HepG2 (cell line): Measurements from ENCODE around the gene RDH11. TPM values are rescaled to one million over a fixed set of nuclear protein-coding genes. Genes with fewer than 3 reads are reported as not detected.

Experiments
- ARID2 ChIP-seq: sonication (generic); formaldehyde crosslinking; IDR thresholded peaks from 2 replicates; pipeline ENCODE4 v1.8.1; 2022; ENCODE audit warnings: mild to moderate bottlenecking, missing genetic modification reagents, borderline replicate concordance
- BORCS8-MEF2B ChIP-seq: sonication (generic); formaldehyde crosslinking; IDR thresholded peaks from 2 replicates; pipeline ENCODE4 v1.8.0; 2022; ENCODE audit warnings: mild to moderate bottlenecking, missing genetic modification reagents
- FOXA3 ChIP-seq: IDR thresholded peaks from 2 replicates; pipeline ENCODE4 v1.6.1; 2016; ENCODE audit warnings: missing genetic modification reagents, missing compliant biosample characterization
- HDAC6 ChIP-seq: fragments of 200-600 bp; sonication (generic); IDR thresholded peaks from 2 replicates; pipeline ENCODE4 v1.7.0; 2017; ENCODE audit warnings: mild to moderate bottlenecking, antibody characterized with exemption, low read length, low read depth
- IRF2 ChIP-seq: IDR thresholded peaks from 2 replicates; pipeline ENCODE4 v1.6.1; 2018; ENCODE audit warnings: missing genetic modification reagents, missing compliant biosample characterization
- MIXL1 ChIP-seq: IDR thresholded peaks from 2 replicates; pipeline ENCODE4 v1.6.1; 2016
- SP4 ChIP-seq: sonication (generic); formaldehyde crosslinking; IDR thresholded peaks from 2 replicates; pipeline ENCODE4 v1.8.1; 2023; ENCODE audit warnings: mild to moderate bottlenecking, missing genetic modification reagents
- TARDBP ChIP-seq: sonication (generic); formaldehyde crosslinking; IDR thresholded peaks from 2 replicates; pipeline ENCODE4 v1.8.0; 2022; ENCODE audit warnings: mild to moderate bottlenecking, missing genetic modification reagents
- TCF7 ChIP-seq: sonication (generic); IDR thresholded peaks from 2 replicates; pipeline ENCODE4 v1.6.1; 2016; ENCODE audit warnings: antibody characterized with exemption, low read depth
- TEAD3 ChIP-seq: optimal IDR thresholded peaks from 2 replicates; pipeline ENCODE3; 2016; ENCODE audit warnings: borderline replicate concordance
- ZIK1 ChIP-seq: sonication (generic); formaldehyde crosslinking; IDR thresholded peaks from 2 replicates; pipeline ENCODE4 v1.5.0; 2020; ENCODE audit warnings: mild to moderate bottlenecking, low read depth, missing genetic modification reagents, borderline replicate concordance
- ZNF263 ChIP-seq: sonication (generic); formaldehyde crosslinking; IDR thresholded peaks from 2 replicates; pipeline ENCODE4 v1.4.0; 2020; ENCODE audit warnings: missing genetic modification reagents
- ZNF451 ChIP-seq: sonication (generic); formaldehyde crosslinking; IDR thresholded peaks from 2 replicates; pipeline ENCODE4 v1.5.0; 2020; ENCODE audit warnings: mild to moderate bottlenecking, missing genetic modification reagents
- ZSCAN21 ChIP-seq: sonication (generic); formaldehyde crosslinking; IDR thresholded peaks from 2 replicates; pipeline ENCODE4 v1.8.0; 2022; ENCODE audit warnings: mild to moderate bottlenecking, missing genetic modification reagents, moderate library complexity, borderline replicate concordance
- polyA plus RNA-seq, 8 experiments: library from polyadenylated mRNA; depleted of rRNA in 3 of 8; stranded (reverse) in 7 of 8; unstranded in 1 of 8; fragments of >200 nt; fragmentation: Illumina TruSeq in 4 of 8; extraction: Trizol in 4 of 8; gene quantifications; 2 replicates each; pipeline versions ENCODE4 v1.2.1 to v1.2.3, GENCODE V29; 2011 to 2016; ENCODE audit warnings: low read depth in 4 of 8, missing spikeins in 1 of 8, mixed read lengths in 1 of 8; ENCODE audit not compliant: insufficient read depth in 1 of 8
- total RNA-seq, 5 experiments: library from RNA; depleted of rRNA; stranded (reverse); fragments of >200 nt; fragmentation: Illumina TruSeq; extraction: Trizol; gene quantifications; 2 replicates each; pipeline ENCODE4 v1.2.3, GENCODE V29; 2016; ENCODE audit warnings: low read depth in 1 of 5
- TF ChIP-seq, protein P1 (sequence below): sonication (generic); formaldehyde crosslinking; IDR thresholded peaks from 2 replicates; pipeline ENCODE4 v1.5.0; 2020; ENCODE audit warnings: mild to moderate bottlenecking, missing genetic modification reagents
- TF ChIP-seq, protein P2 (sequence below): sonication (generic); formaldehyde crosslinking; IDR thresholded peaks from 2 replicates; pipeline ENCODE4 v1.8.0; 2022; ENCODE audit warnings: missing genetic modification reagents, mild to moderate bottlenecking, borderline replicate concordance
- TF ChIP-seq, protein P3 (sequence below): sonication (generic); formaldehyde crosslinking; IDR thresholded peaks from 2 replicates; pipeline ENCODE4 v1.5.1; 2020; ENCODE audit warnings: mild to moderate bottlenecking, moderate library complexity, missing genetic modification reagents
- TF ChIP-seq, protein P4 (sequence below): sonication (generic); formaldehyde crosslinking; IDR thresholded peaks from 2 replicates; pipeline ENCODE4 v1.8.0; 2022; ENCODE audit warnings: missing genetic modification reagents, mild to moderate bottlenecking, inconsistent platforms, borderline replicate concordance
- TF ChIP-seq, protein P5 (sequence below): sonication (generic); formaldehyde crosslinking; IDR thresholded peaks from 2 replicates; pipeline ENCODE4 v1.4.0; 2020; ENCODE audit warnings: missing genetic modification reagents, borderline replicate concordance
- TF ChIP-seq, protein P6 (sequence below): sonication (generic); formaldehyde crosslinking; IDR thresholded peaks from 2 replicates; pipeline ENCODE4 v1.4.0; 2020; ENCODE audit warnings: missing genetic modification reagents

The RDH11 gene
- total and polyA plus RNA-seq, 2 of the 13 experiments (the other 11 are each of a cell fraction or from before 2014, with no cell fraction given) = 106 to 131 TPM

DNA sequence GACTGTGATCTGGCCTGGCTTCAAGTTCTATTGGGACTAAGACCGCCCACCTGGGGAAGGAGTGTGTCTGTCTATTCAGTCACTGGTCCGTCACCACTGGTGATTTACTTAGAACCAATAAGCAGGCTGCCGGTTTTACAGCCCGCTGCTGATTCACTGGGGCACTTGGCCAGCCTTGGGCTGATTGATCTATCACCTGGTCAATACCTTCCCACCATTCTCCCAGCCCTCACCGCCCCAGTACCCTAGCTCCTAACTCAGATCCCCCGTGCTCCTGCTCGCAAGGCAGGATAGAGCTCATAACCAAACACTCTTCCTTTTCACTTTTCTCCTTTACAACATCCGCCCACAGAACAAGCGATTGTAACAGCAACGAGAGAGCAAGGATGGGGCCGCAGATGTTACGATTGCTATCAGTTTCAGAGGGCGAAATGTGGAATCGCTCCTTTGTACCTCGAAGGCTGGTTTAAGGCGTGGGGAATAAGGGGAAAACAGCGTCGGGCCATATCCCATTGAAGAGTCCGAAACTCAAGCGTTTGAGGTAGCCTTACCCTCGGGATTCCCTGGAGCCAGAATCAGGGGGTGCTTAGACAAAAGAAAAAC is 672 bp downstream of the RDH11 start (continued):
- TF ChIP-seq, protein P1, sequence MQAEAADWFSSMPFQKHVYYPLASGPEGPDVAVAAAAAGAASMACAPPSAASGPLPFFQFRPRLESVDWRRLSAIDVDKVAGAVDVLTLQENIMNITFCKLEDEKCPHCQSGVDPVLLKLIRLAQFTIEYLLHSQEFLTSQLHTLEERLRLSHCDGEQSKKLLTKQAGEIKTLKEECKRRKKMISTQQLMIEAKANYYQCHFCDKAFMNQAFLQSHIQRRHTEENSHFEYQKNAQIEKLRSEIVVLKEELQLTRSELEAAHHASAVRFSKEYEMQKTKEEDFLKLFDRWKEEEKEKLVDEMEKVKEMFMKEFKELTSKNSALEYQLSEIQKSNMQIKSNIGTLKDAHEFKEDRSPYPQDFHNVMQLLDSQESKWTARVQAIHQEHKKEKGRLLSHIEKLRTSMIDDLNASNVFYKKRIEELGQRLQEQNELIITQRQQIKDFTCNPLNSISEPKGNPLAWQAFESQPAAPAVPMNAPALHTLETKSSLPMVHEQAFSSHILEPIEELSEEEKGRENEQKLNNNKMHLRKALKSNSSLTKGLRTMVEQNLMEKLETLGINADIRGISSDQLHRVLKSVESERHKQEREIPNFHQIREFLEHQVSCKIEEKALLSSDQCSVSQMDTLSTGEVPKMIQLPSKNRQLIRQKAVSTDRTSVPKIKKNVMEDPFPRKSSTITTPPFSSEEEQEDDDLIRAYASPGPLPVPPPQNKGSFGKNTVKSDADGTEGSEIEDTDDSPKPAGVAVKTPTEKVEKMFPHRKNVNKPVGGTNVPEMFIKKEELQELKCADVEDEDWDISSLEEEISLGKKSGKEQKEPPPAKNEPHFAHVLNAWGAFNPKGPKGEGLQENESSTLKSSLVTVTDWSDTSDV (CRISPR knock-in tag) = no peak
- TF ChIP-seq TARDBP = peak; percentile 63; the same call in 1 of the 2 replicates
- TF ChIP-seq, protein P2, sequence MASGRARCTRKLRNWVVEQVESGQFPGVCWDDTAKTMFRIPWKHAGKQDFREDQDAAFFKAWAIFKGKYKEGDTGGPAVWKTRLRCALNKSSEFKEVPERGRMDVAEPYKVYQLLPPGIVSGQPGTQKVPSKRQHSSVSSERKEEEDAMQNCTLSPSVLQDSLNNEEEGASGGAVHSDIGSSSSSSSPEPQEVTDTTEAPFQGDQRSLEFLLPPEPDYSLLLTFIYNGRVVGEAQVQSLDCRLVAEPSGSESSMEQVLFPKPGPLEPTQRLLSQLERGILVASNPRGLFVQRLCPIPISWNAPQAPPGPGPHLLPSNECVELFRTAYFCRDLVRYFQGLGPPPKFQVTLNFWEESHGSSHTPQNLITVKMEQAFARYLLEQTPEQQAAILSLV = peak; percentile 62; the same call in 1 of the 2 replicates
- peak; percentile 62; the same call in 1 of the 2 replicates for TF ChIP-seq IRF2 (CRISPR knock-in tag)
- peak; percentile 62 for TF ChIP-seq ZNF263
- TF ChIP-seq SP4 (CRISPR knock-in tag) = 0 out of 2 replicates have a peak, but pooled peaks have one; percentile 8
- TF ChIP-seq, protein P3, sequence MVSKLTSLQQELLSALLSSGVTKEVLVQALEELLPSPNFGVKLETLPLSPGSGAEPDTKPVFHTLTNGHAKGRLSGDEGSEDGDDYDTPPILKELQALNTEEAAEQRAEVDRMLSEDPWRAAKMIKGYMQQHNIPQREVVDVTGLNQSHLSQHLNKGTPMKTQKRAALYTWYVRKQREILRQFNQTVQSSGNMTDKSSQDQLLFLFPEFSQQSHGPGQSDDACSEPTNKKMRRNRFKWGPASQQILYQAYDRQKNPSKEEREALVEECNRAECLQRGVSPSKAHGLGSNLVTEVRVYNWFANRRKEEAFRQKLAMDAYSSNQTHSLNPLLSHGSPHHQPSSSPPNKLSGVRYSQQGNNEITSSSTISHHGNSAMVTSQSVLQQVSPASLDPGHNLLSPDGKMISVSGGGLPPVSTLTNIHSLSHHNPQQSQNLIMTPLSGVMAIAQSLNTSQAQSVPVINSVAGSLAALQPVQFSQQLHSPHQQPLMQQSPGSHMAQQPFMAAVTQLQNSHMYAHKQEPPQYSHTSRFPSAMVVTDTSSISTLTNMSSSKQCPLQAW (CRISPR knock-in tag) = no peak
- TF ChIP-seq ZSCAN21 (CRISPR knock-in tag) = peak; percentile 38; the same call in 1 of the 2 replicates
- 0 out of 2 replicates have a peak, but pooled peaks have one; percentile 10 for TF ChIP-seq TCF7
- peak; percentile 78; the same call in 1 of the 2 replicates for TF ChIP-seq ZNF451
- TF ChIP-seq ARID2 (CRISPR knock-in tag) = no peak
- TF ChIP-seq, protein P4, sequence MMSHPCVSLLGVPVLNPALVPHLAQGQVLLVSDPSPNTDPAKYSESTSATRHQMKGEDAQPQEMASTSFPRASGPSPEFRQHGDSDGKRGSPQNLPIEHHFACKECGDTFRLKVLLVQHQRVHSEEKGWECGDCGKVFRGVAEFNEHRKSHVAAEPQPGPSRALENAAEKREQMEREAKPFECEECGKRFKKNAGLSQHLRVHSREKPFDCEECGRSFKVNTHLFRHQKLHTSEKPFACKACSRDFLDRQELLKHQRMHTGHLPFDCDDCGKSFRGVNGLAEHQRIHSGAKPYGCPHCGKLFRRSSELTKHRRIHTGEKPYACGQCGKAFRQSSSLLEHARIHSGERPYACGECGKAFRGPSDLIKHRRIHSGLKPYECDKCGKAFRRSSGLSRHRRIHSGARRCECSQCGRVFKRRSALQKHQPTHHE (CRISPR knock-in tag) = no peak
- peak; percentile 61; the same call in 1 of the 2 replicates for TF ChIP-seq BORCS8-MEF2B (CRISPR knock-in tag)
- peak; percentile 22 for TF ChIP-seq TEAD3 (CRISPR knock-in tag)
- peak; percentile 25; the same call in 1 of the 2 replicates for TF ChIP-seq FOXA3 (CRISPR knock-in tag)
- TF ChIP-seq HDAC6 = no peak
- TF ChIP-seq ZIK1 = no peak
- TF ChIP-seq, protein P5, sequence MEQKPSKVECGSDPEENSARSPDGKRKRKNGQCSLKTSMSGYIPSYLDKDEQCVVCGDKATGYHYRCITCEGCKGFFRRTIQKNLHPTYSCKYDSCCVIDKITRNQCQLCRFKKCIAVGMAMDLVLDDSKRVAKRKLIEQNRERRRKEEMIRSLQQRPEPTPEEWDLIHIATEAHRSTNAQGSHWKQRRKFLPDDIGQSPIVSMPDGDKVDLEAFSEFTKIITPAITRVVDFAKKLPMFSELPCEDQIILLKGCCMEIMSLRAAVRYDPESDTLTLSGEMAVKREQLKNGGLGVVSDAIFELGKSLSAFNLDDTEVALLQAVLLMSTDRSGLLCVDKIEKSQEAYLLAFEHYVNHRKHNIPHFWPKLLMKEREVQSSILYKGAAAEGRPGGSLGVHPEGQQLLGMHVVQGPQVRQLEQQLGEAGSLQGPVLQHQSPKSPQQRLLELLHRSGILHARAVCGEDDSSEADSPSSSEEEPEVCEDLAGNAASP (CRISPR knock-in tag) = 0 out of 2 replicates have a peak, but pooled peaks have one; percentile 7
- 0 out of 2 replicates have a peak, but pooled peaks have one; percentile 19 for TF ChIP-seq MIXL1
- TF ChIP-seq, protein P6, sequence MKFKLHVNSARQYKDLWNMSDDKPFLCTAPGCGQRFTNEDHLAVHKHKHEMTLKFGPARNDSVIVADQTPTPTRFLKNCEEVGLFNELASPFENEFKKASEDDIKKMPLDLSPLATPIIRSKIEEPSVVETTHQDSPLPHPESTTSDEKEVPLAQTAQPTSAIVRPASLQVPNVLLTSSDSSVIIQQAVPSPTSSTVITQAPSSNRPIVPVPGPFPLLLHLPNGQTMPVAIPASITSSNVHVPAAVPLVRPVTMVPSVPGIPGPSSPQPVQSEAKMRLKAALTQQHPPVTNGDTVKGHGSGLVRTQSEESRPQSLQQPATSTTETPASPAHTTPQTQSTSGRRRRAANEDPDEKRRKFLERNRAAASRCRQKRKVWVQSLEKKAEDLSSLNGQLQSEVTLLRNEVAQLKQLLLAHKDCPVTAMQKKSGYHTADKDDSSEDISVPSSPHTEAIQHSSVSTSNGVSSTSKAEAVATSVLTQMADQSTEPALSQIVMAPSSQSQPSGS (CRISPR knock-in tag) = peak; percentile 61; the same call in 1 of the 2 replicates
